ENCODE data around the gene ADAM12.
A peak's percentile ranks its signal among the peaks of the same experiment; 100 is the strongest.

ADAM12 gene

DNA sequence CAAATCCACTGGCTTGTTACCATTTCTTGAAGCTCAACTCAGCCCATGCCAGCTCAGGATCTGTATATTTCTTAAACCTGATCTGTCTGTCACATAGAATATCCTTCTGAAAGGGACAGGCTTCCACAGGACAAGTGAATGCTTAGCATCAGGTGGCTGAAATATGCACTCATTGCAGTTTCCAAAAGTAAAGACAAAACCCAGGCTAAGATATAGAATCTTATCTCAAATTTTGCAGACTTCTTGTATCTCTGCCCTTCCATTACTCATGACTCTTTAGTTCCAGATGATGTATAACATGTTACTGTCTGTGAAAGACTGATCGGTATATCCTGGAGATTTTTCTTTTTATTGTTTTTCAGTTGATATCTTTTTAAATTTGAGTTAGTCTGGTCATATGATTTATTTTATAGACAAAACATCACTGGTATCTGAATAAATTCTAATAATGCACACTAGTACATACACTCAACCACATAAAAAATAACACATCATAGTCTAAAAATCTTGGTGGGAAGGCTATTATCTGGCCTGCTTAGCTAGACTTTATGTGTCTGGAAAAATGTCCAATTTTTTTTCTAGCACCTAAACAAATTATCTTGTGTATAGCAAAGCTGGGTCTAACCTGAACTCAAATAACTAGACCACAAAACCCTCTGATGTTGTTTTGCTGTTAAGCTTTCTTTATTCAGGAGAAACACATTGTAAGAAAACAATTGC, 182.6 kb downstream of the ADAM12 start:
- H3K9me3 Mint-ChIP-seq: peaks cover 0 to 4% of the 10 kb centered on the region in 2 donors
- peaks cover 0 to 7% of the 10 kb centered on the region in 2 donors for H3K4me1 Mint-ChIP-seq (ENCODE audit: low read depth in 2 of 2)
- ATAC-seq (replicated peaks): no peak

DNA sequence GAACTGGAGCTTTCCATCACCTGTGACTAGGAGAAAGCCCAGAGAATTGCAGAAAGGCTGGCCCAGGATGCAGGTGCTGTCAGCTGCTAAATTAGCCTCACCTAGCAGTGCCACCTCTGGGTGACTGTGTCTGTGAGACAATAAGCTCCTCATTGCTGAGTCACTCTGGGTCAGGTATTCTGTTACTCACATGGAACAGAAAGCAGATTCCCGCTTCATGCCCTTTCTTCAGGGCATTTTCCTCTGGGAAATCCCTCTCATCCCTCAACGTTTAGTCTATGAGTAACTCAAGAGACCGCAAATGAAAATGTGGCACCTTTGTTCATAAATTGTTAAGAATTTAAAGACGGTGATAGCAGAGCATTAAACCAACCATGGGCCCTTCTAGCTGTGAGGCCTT, 184.0 kb downstream of the ADAM12 start:
- DNase-seq: no peak
- Mint-ChIP-seq H3K36me3 (ENCODE audit: insufficient read depth) (no peaks in the 10 kb centered on the region), H3K4me1 (ENCODE audit: low read depth in 2 of 2) (peaks cover 0 to 4% of the 10 kb centered on the region in 2 donors), H3K4me3 (no peak overlapping the region), H3K27me3 (no peaks in the 10 kb centered on the region), H3K9me3 (peaks cover 0 to 2% of the 10 kb centered on the region in 2 donors), H3K27ac (no peak overlapping the region)
- no peak for ATAC-seq (replicated peaks)

More for the DNA sequence above, 182.6 kb downstream of the ADAM12 start:
- Mint-ChIP-seq H3K27ac (no peak overlapping the region), H3K36me3 (ENCODE audit: insufficient read depth) (no peaks in the 10 kb centered on the region), H3K27me3 (no peaks in the 10 kb centered on the region), H3K4me3 (no peak overlapping the region)
- no peak for DNase-seq

- no peak overlapping the region for H3K4me3 Mint-ChIP-seq
- no peak for DNase-seq
- no peaks in the 10 kb centered on the region for H3K27me3 Mint-ChIP-seq
- no peak overlapping the region for H3K27ac Mint-ChIP-seq
- H3K4me1 Mint-ChIP-seq (ENCODE audit: low read depth in 2 of 2): peaks cover 0 to 4% of the 10 kb centered on the region in 2 donors
- peaks cover 0 to 2% of the 10 kb centered on the region in 2 donors for H3K9me3 Mint-ChIP-seq
- H3K36me3 Mint-ChIP-seq (ENCODE audit: insufficient read depth): no peaks in the 10 kb centered on the region
- ATAC-seq (replicated peaks): no peak
Measured at GRCh38 chr10:126203746-126204145, 184.5 kb downstream of the ADAM12 start.

GRCh38 chr10:126201603-126202002, 186.7 kb downstream of the ADAM12 start:
- DNase-seq: no peak
- no peaks in the 10 kb centered on the region for H3K27me3 Mint-ChIP-seq

DNA sequence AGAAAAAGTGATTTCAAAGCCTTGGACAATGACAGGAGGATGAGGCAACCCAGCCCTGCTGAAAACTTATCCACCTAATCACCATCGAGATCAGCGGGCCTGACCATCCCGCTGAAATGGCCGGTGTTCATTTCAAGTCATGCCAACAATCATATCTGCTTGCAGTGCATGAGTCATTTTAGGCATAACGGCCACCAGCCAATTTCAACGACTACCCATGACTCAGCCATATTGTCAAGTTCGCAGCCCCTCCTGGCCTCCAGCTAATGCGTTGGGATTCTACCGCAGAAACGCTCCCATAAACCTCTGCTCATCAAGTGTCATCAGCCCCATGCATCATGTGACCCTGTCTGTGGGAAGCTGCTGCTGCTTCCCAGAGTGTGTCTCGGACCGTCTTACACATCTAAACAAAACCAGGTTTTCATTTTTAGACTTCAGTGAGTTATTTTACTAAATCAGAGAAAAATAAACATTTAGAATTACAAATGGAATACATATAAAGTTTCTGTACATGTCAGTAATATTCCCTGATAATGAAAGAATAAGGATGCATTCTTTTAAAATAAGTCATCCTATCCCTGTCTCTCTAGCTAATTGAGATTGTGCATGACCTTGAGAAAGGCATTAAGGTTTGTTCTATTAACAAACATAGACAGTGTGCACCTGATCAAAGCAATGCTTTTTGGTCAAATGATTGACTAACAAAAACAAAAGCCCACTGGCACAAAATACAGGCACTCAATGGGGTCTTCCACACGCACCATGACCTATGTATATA, 188.9 kb downstream of the ADAM12 start:
- peaks cover 0 to 8% of the 10 kb centered on the region in 2 donors for H3K4me1 Mint-ChIP-seq (ENCODE audit: low read depth in 2 of 2)
- H3K4me3 Mint-ChIP-seq: no peak overlapping the region
- no peak for ATAC-seq (replicated peaks)
- H3K27me3 Mint-ChIP-seq: no peaks in the 10 kb centered on the region
- peak overlapping the region in 1 of 2 donors; percentile 26 for H3K27ac Mint-ChIP-seq
- H3K9me3 Mint-ChIP-seq: peaks cover 0 to 3% of the 10 kb centered on the region in 2 donors
- DNase-seq: no peak
- H3K36me3 Mint-ChIP-seq (ENCODE audit: insufficient read depth): no peaks in the 10 kb centered on the region

More at GRCh38 chr10:126201603-126202002, 186.7 kb downstream of the ADAM12 start:
- Mint-ChIP-seq H3K9me3 (peaks cover 0 to 2% of the 10 kb centered on the region in 2 donors), H3K4me1 (ENCODE audit: low read depth in 2 of 2) (peaks cover 0 to 8% of the 10 kb centered on the region in 2 donors), H3K4me3 (no peak overlapping the region), H3K36me3 (ENCODE audit: insufficient read depth) (no peaks in the 10 kb centered on the region), H3K27ac (no peak overlapping the region)
- no peak for ATAC-seq (replicated peaks)

GRCh38 chr10:126198681-126199080, 189.6 kb downstream of the ADAM12 start:
- peaks cover 0 to 8% of the 10 kb centered on the region in 2 donors for H3K4me1 Mint-ChIP-seq (ENCODE audit: low read depth in 2 of 2)
- no peak for DNase-seq
- no peaks in the 10 kb centered on the region for H3K36me3 Mint-ChIP-seq (ENCODE audit: insufficient read depth)
- no peaks in the 10 kb centered on the region for H3K27me3 Mint-ChIP-seq
- no peak overlapping the region for H3K4me3 Mint-ChIP-seq
- H3K9me3 Mint-ChIP-seq: peaks cover 0 to 3% of the 10 kb centered on the region in 2 donors
- no peak for ATAC-seq (replicated peaks)
- H3K27ac Mint-ChIP-seq: no peak overlapping the region

- H3K9me3 Mint-ChIP-seq: peaks cover 0 to 3% of the 10 kb centered on the region in 2 donors
- H3K27me3 Mint-ChIP-seq: no peaks in the 10 kb centered on the region
- H3K36me3 Mint-ChIP-seq (ENCODE audit: insufficient read depth): no peaks in the 10 kb centered on the region
- no peak for ATAC-seq (replicated peaks)
- DNase-seq: no peak
- no peak overlapping the region for H3K4me3 Mint-ChIP-seq
- no peak overlapping the region for H3K27ac Mint-ChIP-seq
- H3K4me1 Mint-ChIP-seq (ENCODE audit: low read depth in 2 of 2): peaks cover 0 to 8% of the 10 kb centered on the region in 2 donors
Measured at GRCh38 chr10:126197036-126197543, 191.2 kb downstream of the ADAM12 start.

- H3K27me3 Mint-ChIP-seq: no peaks in the 10 kb centered on the region
- no peak overlapping the region for H3K27ac Mint-ChIP-seq
- peaks cover 0 to 3% of the 10 kb centered on the region in 2 donors for H3K9me3 Mint-ChIP-seq
- peaks cover 0 to 6% of the 10 kb centered on the region in 2 donors for H3K4me1 Mint-ChIP-seq (ENCODE audit: low read depth in 2 of 2)
- ATAC-seq (replicated peaks) (no peak), DNase-seq (no peak)
- H3K4me3 Mint-ChIP-seq: no peak overlapping the region
- no peaks in the 10 kb centered on the region for H3K36me3 Mint-ChIP-seq (ENCODE audit: insufficient read depth)
Measured at GRCh38 chr10:126196281-126196680, 192.0 kb downstream of the ADAM12 start.

DNA sequence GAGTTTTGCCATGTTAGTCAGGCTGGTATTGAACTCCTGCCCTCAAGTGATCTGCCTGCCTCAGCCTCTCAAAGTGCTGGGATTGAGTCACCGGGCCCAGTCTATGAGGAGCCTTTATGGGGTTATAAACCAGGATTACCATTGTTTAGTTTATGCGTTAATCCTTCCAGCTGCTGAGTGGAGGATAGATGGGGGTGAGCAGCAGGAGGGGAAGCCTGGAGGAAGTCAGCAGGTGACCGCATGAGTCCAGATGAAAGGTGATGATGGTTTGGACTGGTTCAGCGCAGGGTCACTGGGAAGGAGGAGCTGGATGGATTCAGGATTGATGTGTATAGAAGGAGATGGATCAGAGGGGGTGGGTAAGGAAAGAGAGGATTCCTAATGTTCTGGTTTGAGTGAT, 197.1 kb downstream of the ADAM12 start:
- DNase-seq (no peak), ATAC-seq (replicated peaks) (no peak)
- no peak overlapping the region for H3K27ac Mint-ChIP-seq
- H3K27me3 Mint-ChIP-seq: no peaks in the 10 kb centered on the region
- H3K4me1 Mint-ChIP-seq (ENCODE audit: low read depth in 2 of 2): no peaks in the 10 kb centered on the region
- H3K4me3 Mint-ChIP-seq: no peak overlapping the region
- H3K9me3 Mint-ChIP-seq: peaks cover 0 to 7% of the 10 kb centered on the region in 2 donors
- no peaks in the 10 kb centered on the region for H3K36me3 Mint-ChIP-seq (ENCODE audit: insufficient read depth)

DNA sequence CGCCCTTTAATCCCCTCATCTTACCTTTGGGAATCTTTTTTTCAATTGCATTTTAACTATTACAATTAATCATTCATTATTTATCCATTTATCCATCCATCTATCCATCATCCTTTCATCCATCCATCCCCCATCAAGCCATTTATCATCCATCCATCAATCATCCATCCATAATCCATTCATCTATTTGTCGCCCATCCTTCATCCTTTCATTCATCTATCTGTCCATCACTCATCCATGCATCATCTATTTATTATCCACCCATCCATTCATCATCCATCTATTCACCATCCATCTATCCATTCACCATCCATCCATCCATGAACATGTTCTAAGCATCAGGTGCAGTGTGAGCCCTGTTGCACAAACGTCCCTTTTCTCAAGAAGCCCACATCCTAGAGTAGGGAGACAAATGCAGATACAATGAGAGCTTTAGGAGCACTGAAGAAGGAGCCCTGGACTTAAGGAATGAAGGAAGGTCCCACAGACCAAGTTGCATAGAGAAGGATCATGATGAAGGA, 199.5 kb downstream of the ADAM12 start:
- no peak for ATAC-seq (replicated peaks)
- H3K36me3 Mint-ChIP-seq (ENCODE audit: insufficient read depth): no peaks in the 10 kb centered on the region
- H3K9me3 Mint-ChIP-seq: peaks cover 0 to 7% of the 10 kb centered on the region in 2 donors
- no peaks in the 10 kb centered on the region for H3K27me3 Mint-ChIP-seq
- no peak overlapping the region for H3K4me3 Mint-ChIP-seq
- DNase-seq: no peak
- H3K27ac Mint-ChIP-seq: no peak overlapping the region
- H3K4me1 Mint-ChIP-seq (ENCODE audit: low read depth in 2 of 2): no peaks in the 10 kb centered on the region

GRCh38 chr10:126187399-126187798, 200.9 kb downstream of the ADAM12 start:
- ATAC-seq (replicated peaks): no peak
- no peak overlapping the region for H3K27ac Mint-ChIP-seq
- peaks cover 0 to 7% of the 10 kb centered on the region in 2 donors for H3K9me3 Mint-ChIP-seq
- no peaks in the 10 kb centered on the region for H3K27me3 Mint-ChIP-seq
- no peaks in the 10 kb centered on the region for H3K4me1 Mint-ChIP-seq (ENCODE audit: low read depth in 2 of 2)
- no peak for DNase-seq
- no peak overlapping the region for H3K4me3 Mint-ChIP-seq
- peaks cover 2% of the 10 kb centered on the region for H3K36me3 Mint-ChIP-seq (ENCODE audit: insufficient read depth)

- no peak for ATAC-seq (replicated peaks)
- no peaks in the 10 kb centered on the region for H3K4me1 Mint-ChIP-seq (ENCODE audit: low read depth in 2 of 2)
- DNase-seq: no peak
- H3K27me3 Mint-ChIP-seq: no peaks in the 10 kb centered on the region
- H3K9me3 Mint-ChIP-seq: peaks cover 0 to 7% of the 10 kb centered on the region in 2 donors
- H3K36me3 Mint-ChIP-seq (ENCODE audit: insufficient read depth): peaks cover 2% of the 10 kb centered on the region
- H3K27ac Mint-ChIP-seq: peak overlapping the region in 1 of 2 donors; percentile 11
- H3K4me3 Mint-ChIP-seq: no peak overlapping the region
Measured at GRCh38 chr10:126186766-126187165, 201.5 kb downstream of the ADAM12 start.

DNA sequence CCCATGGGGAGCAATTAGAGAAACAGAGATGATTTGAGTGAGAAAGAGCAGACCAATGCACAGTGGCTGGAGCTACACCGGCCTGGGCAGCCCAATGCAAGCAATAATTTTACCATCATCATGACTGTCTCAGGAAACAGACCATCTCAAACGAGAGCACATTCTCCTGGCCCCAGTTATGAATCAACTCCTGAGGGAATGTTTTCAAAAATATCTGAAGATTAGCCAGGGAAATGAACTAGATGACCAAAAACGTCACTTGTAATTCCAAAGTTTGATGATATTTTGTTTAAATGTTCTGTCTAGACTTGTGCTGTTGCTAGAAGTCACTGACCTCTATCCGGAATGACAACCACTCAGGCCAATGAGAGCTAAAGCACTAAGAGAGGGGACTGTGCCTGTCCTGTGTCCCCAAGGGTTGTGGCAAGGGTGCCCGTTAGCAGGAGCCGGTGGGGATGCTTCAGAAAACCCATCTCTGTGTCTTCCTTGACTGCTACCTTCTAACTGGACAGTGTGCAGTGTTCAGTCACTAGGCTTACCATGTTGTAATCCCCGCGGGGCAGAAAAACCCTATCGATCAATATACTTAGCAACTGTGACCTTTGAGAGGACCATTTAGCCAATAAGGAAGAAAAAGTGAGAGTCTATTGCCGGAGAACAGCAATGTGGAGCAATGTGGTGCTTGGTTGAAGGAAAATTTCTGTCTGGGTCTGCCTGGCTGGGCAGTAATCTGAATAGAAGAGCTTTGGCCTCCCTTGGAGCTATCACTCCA, 202.4 kb downstream of the ADAM12 start:
- Mint-ChIP-seq H3K4me3 (no peak overlapping the region), H3K27ac (peak overlapping the region in 1 of 2 donors; percentile 11), H3K4me1 (ENCODE audit: low read depth in 2 of 2) (no peaks in the 10 kb centered on the region), H3K36me3 (ENCODE audit: insufficient read depth) (peaks cover 2% of the 10 kb centered on the region), H3K9me3 (peaks cover 0 to 7% of the 10 kb centered on the region in 2 donors), H3K27me3 (no peaks in the 10 kb centered on the region)
- no peak for DNase-seq
- no peak for ATAC-seq (replicated peaks)

Data from effector memory CD8-positive, alpha-beta T cell (primary cell).